AG09319 (cell line): ENCODE results near the gene TFDP2.
A peak's percentile ranks its signal among the peaks of the same experiment; 100 is the strongest.

Source experiments
- DNase-seq: peaks from one replicate; pipeline ENCODE4 v3.0.0-alpha.2; 2010; ENCODE audit warnings: low read depth; ENCODE audit errors: extremely low read depth
- TF ChIP-seq, protein P1 (sequence below): IDR thresholded peaks from 2 replicates; pipeline ENCODE4 v1.5.1; 2011; ENCODE audit warnings: low read depth, mild to moderate bottlenecking, inconsistent platforms, low read length, moderate library complexity

Gene TFDP2

DNA sequence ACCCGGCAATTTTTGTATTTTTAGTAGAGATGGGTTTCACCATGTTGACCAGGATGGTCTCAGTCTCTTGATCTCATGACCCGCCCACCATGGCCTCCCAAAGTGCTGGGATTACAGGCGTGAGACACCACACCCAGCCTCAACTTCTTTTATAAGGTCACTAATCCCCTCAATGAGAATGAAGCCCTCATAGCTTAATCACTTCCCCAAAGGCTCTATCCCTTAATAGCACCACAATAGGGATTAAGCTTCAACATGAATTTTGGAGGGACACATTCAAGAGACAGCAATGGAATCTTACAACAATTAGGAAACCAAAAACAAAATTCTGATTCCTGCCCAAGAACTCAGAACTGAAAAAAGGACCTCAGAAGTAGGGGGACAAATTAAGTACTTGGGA is 146.1 kb downstream of the TFDP2 start:
- no peak for DNase-seq
- TF ChIP-seq, protein P1, sequence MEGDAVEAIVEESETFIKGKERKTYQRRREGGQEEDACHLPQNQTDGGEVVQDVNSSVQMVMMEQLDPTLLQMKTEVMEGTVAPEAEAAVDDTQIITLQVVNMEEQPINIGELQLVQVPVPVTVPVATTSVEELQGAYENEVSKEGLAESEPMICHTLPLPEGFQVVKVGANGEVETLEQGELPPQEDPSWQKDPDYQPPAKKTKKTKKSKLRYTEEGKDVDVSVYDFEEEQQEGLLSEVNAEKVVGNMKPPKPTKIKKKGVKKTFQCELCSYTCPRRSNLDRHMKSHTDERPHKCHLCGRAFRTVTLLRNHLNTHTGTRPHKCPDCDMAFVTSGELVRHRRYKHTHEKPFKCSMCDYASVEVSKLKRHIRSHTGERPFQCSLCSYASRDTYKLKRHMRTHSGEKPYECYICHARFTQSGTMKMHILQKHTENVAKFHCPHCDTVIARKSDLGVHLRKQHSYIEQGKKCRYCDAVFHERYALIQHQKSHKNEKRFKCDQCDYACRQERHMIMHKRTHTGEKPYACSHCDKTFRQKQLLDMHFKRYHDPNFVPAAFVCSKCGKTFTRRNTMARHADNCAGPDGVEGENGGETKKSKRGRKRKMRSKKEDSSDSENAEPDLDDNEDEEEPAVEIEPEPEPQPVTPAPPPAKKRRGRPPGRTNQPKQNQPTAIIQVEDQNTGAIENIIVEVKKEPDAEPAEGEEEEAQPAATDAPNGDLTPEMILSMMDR, result no peak

DNA sequence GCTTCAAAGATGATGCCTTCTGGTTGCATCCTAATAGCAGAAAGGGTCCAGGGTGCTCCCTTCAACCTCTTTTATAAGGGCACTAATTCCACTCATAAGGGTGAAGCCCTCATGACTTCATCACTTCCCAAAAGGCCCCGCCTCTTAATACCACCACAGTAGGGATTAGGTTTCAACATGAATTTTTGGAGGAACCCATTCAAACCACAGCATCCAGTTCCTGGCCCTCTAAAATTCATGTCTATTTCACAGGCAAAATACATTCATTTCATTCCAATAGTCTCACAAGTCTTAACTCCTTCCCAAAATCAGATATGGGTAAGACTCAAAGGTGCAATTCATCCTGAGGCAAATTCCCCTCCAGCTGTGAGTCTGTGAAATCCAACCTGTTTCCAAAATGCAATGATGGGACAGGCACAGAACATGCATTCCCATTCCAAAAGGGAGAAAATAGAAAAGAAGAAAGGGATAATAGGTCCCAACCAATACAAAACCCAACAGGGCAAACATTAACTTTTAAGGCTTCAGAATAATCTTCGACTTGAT is 148.9 kb downstream of the TFDP2 start:
- TF ChIP-seq, protein P1, result no peak
- DNase-seq, result no peak

DNA sequence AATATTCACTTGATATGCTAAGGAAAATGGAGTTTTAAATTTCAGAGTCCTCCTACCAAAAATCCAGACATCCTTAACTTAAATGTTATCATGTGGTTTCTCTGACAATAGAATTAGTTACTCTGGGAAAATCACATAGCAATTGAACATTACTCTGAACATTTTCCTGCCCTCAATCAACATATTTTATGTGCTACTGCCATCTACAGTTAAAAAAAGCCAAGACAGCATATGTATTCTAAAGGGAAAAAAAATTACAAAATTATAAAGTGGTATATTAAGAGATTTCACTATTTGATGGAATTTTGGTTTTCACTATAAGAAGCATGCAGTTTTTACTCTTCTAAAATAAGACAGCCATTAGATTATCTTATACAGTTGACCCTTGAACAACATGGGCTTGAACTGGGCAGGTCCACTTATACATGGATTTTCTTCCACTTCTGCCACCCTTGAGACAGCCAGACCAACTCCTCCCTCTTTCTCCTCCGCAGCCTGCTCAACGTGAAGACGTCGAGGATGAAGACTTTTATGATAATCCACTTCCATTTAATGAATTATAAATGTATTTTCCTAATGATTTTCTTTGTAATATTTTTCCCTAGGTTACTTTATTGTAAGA is 150.6 kb downstream of the TFDP2 start:
- TF ChIP-seq, protein P1, result peak; percentile 47
- DNase-seq, result no peak

DNA sequence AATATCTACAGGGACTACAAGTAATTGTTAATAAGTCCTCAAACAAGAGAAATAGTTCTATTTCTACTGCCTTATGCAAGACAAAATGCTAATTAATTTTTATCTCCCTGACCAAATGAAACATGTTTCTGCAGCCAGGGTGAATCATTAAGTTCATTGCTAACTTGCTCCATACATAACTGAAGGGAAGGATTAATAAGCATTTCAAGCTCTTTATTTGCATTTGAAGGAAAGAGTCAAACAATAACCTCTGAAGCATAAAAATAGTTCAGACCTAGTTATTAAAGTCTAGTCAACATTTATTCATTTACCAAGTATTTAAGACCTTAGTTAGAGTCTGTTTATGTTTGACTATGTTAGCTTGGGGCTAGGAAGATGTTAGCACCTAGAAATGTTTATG is 152.9 kb downstream of the TFDP2 start:
- TF ChIP-seq, protein P1, result no peak
- DNase-seq, result no peak

DNA sequence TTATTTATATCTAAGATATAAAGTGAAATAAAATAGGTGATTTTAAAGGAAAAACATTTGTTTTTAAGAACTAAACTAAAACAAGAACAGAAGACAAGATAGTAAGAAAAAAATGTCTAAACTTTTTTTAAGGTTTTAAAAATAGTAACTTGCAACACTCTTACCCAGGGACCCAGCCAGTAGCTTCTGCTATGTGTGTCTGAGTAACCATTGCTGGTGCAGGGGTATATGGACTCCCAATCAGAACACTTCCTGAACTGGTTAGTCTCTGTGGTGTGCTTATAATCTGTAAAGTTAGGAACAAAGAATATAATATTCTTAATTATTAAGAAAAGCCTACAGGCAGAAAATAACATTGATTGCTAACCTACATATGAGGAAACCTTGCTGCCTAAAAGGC is 154.5 kb downstream of the TFDP2 start:
- TF ChIP-seq, protein P1, result no peak
- DNase-seq, result no peak

DNA sequence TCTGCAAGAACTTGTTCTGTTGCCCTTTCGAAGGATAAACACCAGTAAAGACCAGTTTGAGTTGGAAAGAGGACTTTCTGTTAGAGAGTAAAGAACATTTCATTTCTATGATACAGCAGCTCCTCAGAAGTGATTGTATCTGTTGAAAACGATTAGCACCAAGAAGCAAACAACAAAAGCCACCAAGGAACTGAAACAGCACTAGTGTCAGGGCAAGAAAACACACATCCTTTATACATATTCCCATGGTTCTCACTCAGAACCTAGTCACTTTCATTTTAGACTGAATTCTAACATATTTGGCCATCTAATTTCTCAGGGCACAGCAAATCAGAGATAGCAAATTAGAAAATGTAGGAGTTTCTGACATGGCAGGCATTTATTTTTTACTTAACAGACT is 156.8 kb downstream of the TFDP2 start:
- TF ChIP-seq, protein P1, result no peak
- no peak for DNase-seq

GRCh38 chr3:141986548-141987107 is 162.7 kb downstream of the TFDP2 start:
- TF ChIP-seq, protein P1, result no peak
- no peak for DNase-seq
